IMR-90 (cell line): ENCODE data around the gene DRC3. TPM values are rescaled to one million over a fixed set of nuclear protein-coding genes. Genes with fewer than 3 reads are reported as not detected.

Experiments used
- ATAC-seq: fragments of 200-7000 bp; cut with Tn5 transposase; 2 replicates; pipeline ENCODE4 v1.9.1; 2020; ENCODE audit warnings: low read depth, mild to moderate bottlenecking, moderate library complexity
- BruUV-seq: library from RNA; stranded (reverse); fragments of 400-500 nt; replicated peaks from 2 replicates; lab custom pipeline; 2021; lab: Mats Ljungman, UMichigan
- CTCF ChIA-PET: fragments of 300-600 bp; formaldehyde crosslinking; extraction: SDS; loops from one replicate; lab custom pipeline; 2021; ENCODE audit warnings: antibody characterized with exemption; lab: Yijun Ruan, JAX
- POLR2A ChIA-PET: fragments of 300-600 bp; sonication (Branson Sonifier 250); formaldehyde crosslinking; loops from one replicate; lab custom pipeline; 2022; ENCODE audit warnings: antibody characterized with exemption; ENCODE audit not compliant: unreplicated experiment; lab: Charles Lee
- DNase-seq: peaks from one replicate; pipeline ENCODE4 v3.0.0; 2013
- H2AFZ ChIP-seq: replicated peaks from 2 replicates; pipeline ENCODE3; 2013; ENCODE audit warnings: low read length, mild to moderate bottlenecking; ENCODE audit not compliant: poor library complexity
- H2AK5ac ChIP-seq: 2 replicates; pipeline ENCODE4 v1.6.1; 2013; ENCODE audit warnings: low read depth, low read length, inconsistent platforms
- H2AK9ac ChIP-seq: replicated peaks from 2 replicates; pipeline ENCODE3; 2013; ENCODE audit warnings: mild to moderate bottlenecking, low read depth, low read length, moderate library complexity; ENCODE audit not compliant: poor library complexity
- H2BK120ac ChIP-seq: 2 replicates; pipeline ENCODE4 v1.6.1; 2013; ENCODE audit warnings: low read depth, low read length, inconsistent platforms
- H2BK15ac ChIP-seq: 3 replicates; pipeline ENCODE4 v1.6.1; 2013; ENCODE audit warnings: low read depth, low read length, inconsistent platforms
- H2BK20ac ChIP-seq: 2 replicates; pipeline ENCODE4 v1.6.1; 2013; ENCODE audit warnings: low read depth, mild to moderate bottlenecking, inconsistent platforms, low read length, moderate library complexity
- H2BK5ac ChIP-seq: 2 replicates; pipeline ENCODE4 v1.6.1; 2013; ENCODE audit warnings: mild to moderate bottlenecking, low read depth, low read length, inconsistent platforms; ENCODE audit not compliant: poor library complexity, severe bottlenecking
- H3K14ac ChIP-seq: replicated peaks from 2 replicates; pipeline ENCODE4 v1.6.1; 2013; ENCODE audit warnings: low read depth, low read length, inconsistent platforms
- H3K18ac ChIP-seq: 2 replicates; pipeline ENCODE4 v1.6.1; 2013; ENCODE audit warnings: low read depth, low read length, control low read depth
- H3K23ac ChIP-seq: 2 replicates; pipeline ENCODE4 v1.6.1; 2013; ENCODE audit warnings: low read depth, low read length, inconsistent platforms
- H3K27ac ChIP-seq: 2 replicates; pipeline ENCODE4 v1.5.1; 2013; ENCODE audit warnings: mild to moderate bottlenecking, control low read depth, low read length; ENCODE audit not compliant: insufficient read depth
- H3K27me3 ChIP-seq: 2 replicates; pipeline ENCODE4 v1.6.1; 2013; ENCODE audit warnings: low read length; ENCODE audit not compliant: control insufficient read depth, insufficient read depth
- H3K36me3 ChIP-seq: 2 replicates; pipeline ENCODE4 v1.6.1; 2013; ENCODE audit warnings: low read length, mixed read lengths; ENCODE audit not compliant: control insufficient read depth, insufficient read depth
- H3K4ac ChIP-seq: 2 replicates; pipeline ENCODE4 v1.6.1; 2013; ENCODE audit warnings: low read depth, low read length, inconsistent platforms
- H3K4me1 ChIP-seq: 2 replicates; pipeline ENCODE4 v1.6.1; 2013; ENCODE audit warnings: low read length, mixed read lengths; ENCODE audit not compliant: control insufficient read depth, insufficient read depth
- H3K4me2 ChIP-seq: 2 replicates; pipeline ENCODE4 v1.6.1; 2013; ENCODE audit warnings: low read depth, mild to moderate bottlenecking, control low read depth, low read length, moderate library complexity
- H3K4me3 ChIP-seq: 2 replicates; pipeline ENCODE4 v1.5.1; 2013; ENCODE audit warnings: low read depth, mild to moderate bottlenecking, control low read depth, low read length, moderate library complexity; ENCODE audit not compliant: insufficient read depth
- H3K56ac ChIP-seq: 2 replicates; pipeline ENCODE4 v1.6.1; 2013; ENCODE audit warnings: low read length, inconsistent platforms; ENCODE audit not compliant: insufficient read depth; ENCODE audit errors: extremely low read depth
- H3K79me1 ChIP-seq, 2 experiments: 2 replicates each; pipeline ENCODE4 v1.6.1; 2013; ENCODE audit warnings: low read length in 2 of 2, inconsistent platforms in 1 of 2, low read depth in 1 of 2
- H3K9ac ChIP-seq: 2 replicates; pipeline ENCODE4 v1.6.1; 2013; ENCODE audit warnings: low read depth, low read length, control low read depth
- H3K9me1 ChIP-seq: 2 replicates; pipeline ENCODE4 v1.6.1; 2013; ENCODE audit warnings: low read length, inconsistent platforms; ENCODE audit not compliant: insufficient read depth
- H3K9me3 ChIP-seq: 2 replicates; pipeline ENCODE4 v1.6.1; 2013; ENCODE audit warnings: low read length; ENCODE audit not compliant: control insufficient read depth, insufficient read depth
- H4K20me1 ChIP-seq: 2 replicates; pipeline ENCODE4 v1.6.1; 2013; ENCODE audit warnings: low read length, inconsistent platforms; ENCODE audit not compliant: insufficient read depth
- H4K5ac ChIP-seq: 2 replicates; pipeline ENCODE4 v1.6.1; 2013; ENCODE audit warnings: mild to moderate bottlenecking, low read depth, low read length, control low read depth
- H4K8ac ChIP-seq, 2 experiments: 2 replicates each; pipeline ENCODE4 v1.6.1; 2013; ENCODE audit warnings: low read depth in 2 of 2, low read length in 2 of 2, control low read depth in 1 of 2, inconsistent platforms in 1 of 2
- H4K91ac ChIP-seq: 2 replicates; pipeline ENCODE4 v1.6.1; 2013; ENCODE audit warnings: low read depth, low read length, inconsistent platforms; ENCODE audit not compliant: insufficient read depth
- CHD1 ChIP-seq: IDR thresholded peaks from 2 replicates; pipeline ENCODE4 v1.6.1; 2012; ENCODE audit warnings: low read depth, low read length, improper control_type of control experiment
- FOS ChIP-seq: fragments of 150-350 bp; IDR thresholded peaks from 2 replicates; pipeline ENCODE4 v1.6.1; 2016; ENCODE audit warnings: low read depth, low read length
- MAZ ChIP-seq: IDR thresholded peaks from 2 replicates; pipeline ENCODE4 v1.6.1; 2012; ENCODE audit warnings: low read depth, mild to moderate bottlenecking, low read length, improper control_type of control experiment, moderate library complexity, borderline replicate concordance
- MXI1 ChIP-seq: IDR thresholded peaks from 2 replicates; pipeline ENCODE4 v1.6.1; 2012; ENCODE audit warnings: low read depth, mild to moderate bottlenecking, low read length, moderate library complexity, borderline replicate concordance
- POLR2A ChIP-seq: IDR thresholded peaks from 2 replicates; pipeline ENCODE4 v1.6.1; 2012; ENCODE audit warnings: mild to moderate bottlenecking, low read depth, low read length
- RCOR1 ChIP-seq: IDR thresholded peaks from 2 replicates; pipeline ENCODE4 v1.6.1; 2012; ENCODE audit warnings: mild to moderate bottlenecking, low read length, improper control_type of control experiment; ENCODE audit not compliant: insufficient replicate concordance
- RFX5 ChIP-seq: IDR thresholded peaks from 2 replicates; pipeline ENCODE4 v1.8.0; 2012; ENCODE audit warnings: low read depth, mild to moderate bottlenecking, low read length, moderate library complexity
- SMC3 ChIP-seq: fragments of 150-350 bp; IDR thresholded peaks from 2 replicates; pipeline ENCODE4 v1.6.1; 2016; ENCODE audit warnings: low read depth, mild to moderate bottlenecking, antibody characterized with exemption, low read length, moderate library complexity
- dilution Hi-C: fragments of 300-500 bp; cut with HindIII; formaldehyde crosslinking; loops from one replicate; pipeline ENCODE4 v1.14.3; 2018; ENCODE audit warnings: low sequenced_read_pairs; ENCODE audit not compliant: unreplicated experiment
- in situ Hi-C: fragments of 300-500 bp; cut with MboI; formaldehyde crosslinking; loops from 3 replicates; pipeline ENCODE4 v1.14.3; 2019; ENCODE audit warnings: low sequenced_read_pairs, inconsistent platforms, mixed read lengths
- intact Hi-C: fragments of 100-400 bp; cut with micrococcal nuclease; formaldehyde crosslinking; loops from 2 replicates; pipeline ENCODE4 v1.10.0; 2022
- polyA plus RNA-seq, 3 experiments: library from polyadenylated mRNA; depleted of rRNA; stranded (reverse); fragments of >200 nt; gene quantifications; 2 replicates each; pipeline ENCODE4 v1.2.3, GENCODE V29; 2012; ENCODE audit warnings: low replicate concordance in 1 of 3
- total RNA-seq: library from RNA; depleted of rRNA; stranded (reverse); fragments of >200 nt; gene quantifications from 2 replicates; pipeline ENCODE4 v1.2.3, GENCODE V29; 2012
- TF ChIP-seq, protein P1 (sequence below): fragments of 150-350 bp; IDR thresholded peaks from 2 replicates; pipeline ENCODE4 v1.6.1; 2016; ENCODE audit warnings: low read depth, mild to moderate bottlenecking, low read length, moderate library complexity, borderline replicate concordance
- TF ChIP-seq, protein P2 (sequence below): fragments of 150-350 bp; IDR thresholded peaks from 2 replicates; pipeline ENCODE4 v1.6.1; 2017; ENCODE audit warnings: mild to moderate bottlenecking, antibody characterized with exemption, low read length, low read depth

The DRC3 gene
- total and polyA plus RNA-seq, 2 of the 4 experiments (the other 2 are of a cell fraction): 0.55 to 0.72 TPM

GRCh38 chr17:17930674-17931073 is 42.0 kb upstream of the DRC3 start:
- Histone ChIP-seq H3K4me1 (peaks cover 19% of the 10 kb centered on the region), H4K91ac (no peak overlapping the region), H3K4me2 (no peak overlapping the region), H2BK20ac (no peak overlapping the region), H3K27me3 (no peaks in the 10 kb centered on the region), H3K9me1 (peaks cover 26% of the 10 kb centered on the region), H4K5ac (no peak overlapping the region), H3K9ac (no peak overlapping the region), H3K23ac (no peak overlapping the region), H3K56ac (no peak overlapping the region), H2AK5ac (no peak overlapping the region), H3K14ac (no peak overlapping the region), H2AFZ (no peak overlapping the region), H3K36me3 (no peaks in the 10 kb centered on the region), H3K18ac (no peak overlapping the region), H4K8ac (no peak overlapping the region), H2BK15ac (no peak overlapping the region), H2BK5ac (no peak overlapping the region), H3K4me3 (no peak overlapping the region), H3K4ac (no peak overlapping the region), H3K9me3 (no peaks in the 10 kb centered on the region), H3K79me1 (peaks cover 36 to 79% of the 10 kb centered on the region in 2 experiments), H2AK9ac (no peak overlapping the region), H3K27ac (no peak overlapping the region), H2BK120ac (no peak overlapping the region), H4K20me1 (peaks cover 12% of the 10 kb centered on the region; the same call in 1 of the 2 replicates)
- in situ Hi-C loops (no loop called here), intact Hi-C loops (no loop called here), dilution Hi-C loops (no loop called here)
- ChIA-PET POLR2A (no interaction called here), CTCF (no interaction called here)
- BruUV-seq: no TSS peak
- no peak for ATAC-seq
- no peak for TF ChIP-seq MXI1
- no peak for TF ChIP-seq RCOR1
- no peak for TF ChIP-seq FOS
- TF ChIP-seq CHD1: no peak
- no peak for TF ChIP-seq RFX5
- TF ChIP-seq MAZ: no peak
- no peak for TF ChIP-seq SMC3
- TF ChIP-seq, protein P1, sequence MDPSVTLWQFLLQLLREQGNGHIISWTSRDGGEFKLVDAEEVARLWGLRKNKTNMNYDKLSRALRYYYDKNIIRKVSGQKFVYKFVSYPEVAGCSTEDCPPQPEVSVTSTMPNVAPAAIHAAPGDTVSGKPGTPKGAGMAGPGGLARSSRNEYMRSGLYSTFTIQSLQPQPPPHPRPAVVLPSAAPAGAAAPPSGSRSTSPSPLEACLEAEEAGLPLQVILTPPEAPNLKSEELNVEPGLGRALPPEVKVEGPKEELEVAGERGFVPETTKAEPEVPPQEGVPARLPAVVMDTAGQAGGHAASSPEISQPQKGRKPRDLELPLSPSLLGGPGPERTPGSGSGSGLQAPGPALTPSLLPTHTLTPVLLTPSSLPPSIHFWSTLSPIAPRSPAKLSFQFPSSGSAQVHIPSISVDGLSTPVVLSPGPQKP: no peak
- TF ChIP-seq, protein P2, sequence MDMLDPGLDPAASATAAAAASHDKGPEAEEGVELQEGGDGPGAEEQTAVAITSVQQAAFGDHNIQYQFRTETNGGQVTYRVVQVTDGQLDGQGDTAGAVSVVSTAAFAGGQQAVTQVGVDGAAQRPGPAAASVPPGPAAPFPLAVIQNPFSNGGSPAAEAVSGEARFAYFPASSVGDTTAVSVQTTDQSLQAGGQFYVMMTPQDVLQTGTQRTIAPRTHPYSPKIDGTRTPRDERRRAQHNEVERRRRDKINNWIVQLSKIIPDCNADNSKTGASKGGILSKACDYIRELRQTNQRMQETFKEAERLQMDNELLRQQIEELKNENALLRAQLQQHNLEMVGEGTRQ: no peak
- no peak for TF ChIP-seq POLR2A
- no peak for DNase-seq
